ENCODE results near the gene TATDN2.
A peak's percentile ranks its signal among the peaks of the same experiment; 100 is the strongest.

TATDN2 gene

GRCh38 chr3:10234526-10235230 is 13.6 kb upstream of the TATDN2 start:
- DNase-seq (ENCODE audit: low read depth in 3 of 3, low spot score in 1 of 3), result no peak

GRCh38 chr3:10235551-10235950 is 12.7 kb upstream of the TATDN2 start:
- no peak for DNase-seq (ENCODE audit: low read depth in 3 of 3, low spot score in 1 of 3)

GRCh38 chr3:10238345-10239183 is 9.7 kb upstream of the TATDN2 start:
- no peak for DNase-seq (ENCODE audit: low read depth in 3 of 3, low spot score in 1 of 3)

- DNase-seq (ENCODE audit: low read depth in 3 of 3, low spot score in 1 of 3), result no peak
These were observed 7.5 kb upstream of the TATDN2 start for GRCh38 chr3:10240799-10241198.

GRCh38 chr3:10242182-10243065 is 5.8 kb upstream of the TATDN2 start:
- DNase-seq (ENCODE audit: low read depth in 3 of 3, low spot score in 1 of 3), result peak; percentile 36 to 64 (median 54)

GRCh38 chr3:10244009-10244408 is 4.2 kb upstream of the TATDN2 start:
- no peak for DNase-seq (ENCODE audit: low read depth in 3 of 3, low spot score in 1 of 3)

GRCh38 chr3:10245081-10245712 is 3.1 kb upstream of the TATDN2 start:
- no peak for DNase-seq (ENCODE audit: low read depth in 3 of 3, low spot score in 1 of 3)

GRCh38 chr3:10247679-10248183 is 528 bp upstream of the TATDN2 start:
- DNase-seq (ENCODE audit: low read depth in 3 of 3, low spot score in 1 of 3), result no peak

- DNase-seq (ENCODE audit: low read depth in 3 of 3, low spot score in 1 of 3), result peak in 2 of 3 donors; percentile 16 to 32
These were observed 907 bp downstream of the TATDN2 start for GRCh38 chr3:10248984-10249748.

- DNase-seq (ENCODE audit: low read depth in 3 of 3, low spot score in 1 of 3), result no peak
These were observed 1.6 kb downstream of the TATDN2 start for GRCh38 chr3:10249833-10250232.

- DNase-seq (ENCODE audit: low read depth in 3 of 3, low spot score in 1 of 3), result no peak
These were observed 2.7 kb downstream of the TATDN2 start for GRCh38 chr3:10251006-10251405.

GRCh38 chr3:10253731-10254130 is 5.5 kb downstream of the TATDN2 start:
- no peak for DNase-seq (ENCODE audit: low read depth in 3 of 3, low spot score in 1 of 3)

- DNase-seq (ENCODE audit: low read depth in 3 of 3, low spot score in 1 of 3), result no peak
These were observed 7.6 kb downstream of the TATDN2 start for GRCh38 chr3:10255835-10256234.

- DNase-seq (ENCODE audit: low read depth in 3 of 3, low spot score in 1 of 3), result no peak
These were observed 10.8 kb downstream of the TATDN2 start for GRCh38 chr3:10259036-10259435.

- no peak for DNase-seq (ENCODE audit: low read depth in 3 of 3, low spot score in 1 of 3)
These were observed 11.5 kb downstream of the TATDN2 start for GRCh38 chr3:10259798-10260197.

- no peak for DNase-seq (ENCODE audit: low read depth in 3 of 3, low spot score in 1 of 3)
These were observed 12.0 kb downstream of the TATDN2 start for GRCh38 chr3:10260211-10260701.

- no peak for DNase-seq (ENCODE audit: low read depth in 3 of 3, low spot score in 1 of 3)
These were observed 13.8 kb downstream of the TATDN2 start for GRCh38 chr3:10262027-10262426.

- DNase-seq (ENCODE audit: low read depth in 3 of 3, low spot score in 1 of 3), result peak; percentile 26 to 55 (median 45)
These were observed 15.5 kb downstream of the TATDN2 start for GRCh38 chr3:10263646-10264363.

GRCh38 chr3:10265833-10266232 is 17.6 kb downstream of the TATDN2 start:
- no peak for DNase-seq (ENCODE audit: low read depth in 3 of 3, low spot score in 1 of 3)

Measured in stimulated activated CD4-positive, alpha-beta T cell treated with anti-CD3 and anti-CD28 coated beads, TNF-alpha, amount 100 ng/mL, for 1 hour (primary cell).